Measurements from ENCODE around the gene ZBTB47. TPM values are rescaled to one million over a fixed set of nuclear protein-coding genes. Genes with fewer than 3 reads are reported as not detected.

ZBTB47 gene
- total and polyA plus RNA-seq, 10 of the 15 experiments (the other 5 are each of a cell fraction or from before 2014, with no cell fraction given): 0.04 to 3.4 (median 1.0) TPM; not detected in 1

GRCh38 chr3:42631620-42632019, 21.9 kb upstream of the ZBTB47 start:
- POLR2A ChIA-PET: no interaction called here
- ATAC-seq: no peak
- TF ChIP-seq SMAD1 (IDR thresholded peaks at IDR 0.05; ENCODE audit: low read depth, partially characterized antibody) (no peak), SMAD5 (IDR thresholded peaks at IDR 0.05; ENCODE audit: low read depth) (no peak), NFXL1 (IDR thresholded peaks at IDR 0.05; ENCODE audit: borderline replicate concordance) (no peak), PBX3 (IDR thresholded peaks at IDR 0.05; ENCODE audit: insufficient replicate concordance, low read depth, low read length) (no peak), JUNB (IDR thresholded peaks at IDR 0.05) (no peak), ATF7 (IDR thresholded peaks at IDR 0.05; ENCODE audit: low read depth) (no peak), ELK1 (IDR thresholded peaks at IDR 0.05; ENCODE audit: low read depth, low read length) (no peak), SP1 (IDR thresholded peaks at IDR 0.05; ENCODE audit: low read depth, low read length) (no peak), NBN (IDR thresholded peaks at IDR 0.05) (no peak), POLR2AphosphoS5 (IDR thresholded peaks at IDR 0.05; ENCODE audit: low read length) (no peak), HDAC6 (IDR thresholded peaks at IDR 0.05; ENCODE audit: unreplicated experiment) (no peak), RBBP5 (conservative IDR thresholded peaks at IDR 0.05) (no peak), EGR1 (IDR thresholded peaks at IDR 0.05; ENCODE audit: borderline replicate concordance in 1 of 2, low read depth in 2 of 2, low read length in 2 of 2) (no peak), CREM (IDR thresholded peaks at IDR 0.05; ENCODE audit: low read depth) (no peak), SREBF1 (IDR thresholded peaks at IDR 0.05; ENCODE audit: low read length) (no peak), GABPA (IDR thresholded peaks at IDR 0.05; ENCODE audit: low read depth) (no peak), ZBED1 (IDR thresholded peaks at IDR 0.05; ENCODE audit: borderline replicate concordance) (no peak)
- Histone ChIP-seq H3K79me2 (ENCODE audit: control insufficient read depth, insufficient read depth, low read length) (no peaks in the 10 kb centered on the region), H3K27ac (ENCODE audit: control insufficient read depth, insufficient read depth) (no peak overlapping the region), H3K4me2 (ENCODE audit: control insufficient read depth, insufficient read depth) (no peak overlapping the region), H3K9ac (ENCODE audit: control insufficient read depth, insufficient read depth, low read length) (no peak overlapping the region), H3K4me1 (ENCODE audit: control insufficient read depth, insufficient read depth, low read length) (no peaks in the 10 kb centered on the region), H3K36me3 (ENCODE audit: control insufficient read depth in 2 of 2, insufficient read depth in 2 of 2, low read length in 1 of 2) (peaks cover 9 to 32% of the 10 kb centered on the region in 2 experiments), H3K9me3 (replicated peaks; ENCODE audit: control insufficient read depth, insufficient read depth, low read length) (no peaks in the 10 kb centered on the region), H2AFZ (ENCODE audit: control insufficient read depth, low read depth, low read length) (no peak overlapping the region), H4K20me1 (ENCODE audit: control insufficient read depth, insufficient read depth) (no peaks in the 10 kb centered on the region), H3K4me3 (no peak overlapping the region), H3K27me3 (replicated peaks in 1 of 2; ENCODE audit: control insufficient read depth in 2 of 2, insufficient read depth in 2 of 2, low read length in 1 of 2) (no peaks in the 10 kb centered on the region)
- in situ Hi-C loops (cut with MboI): no loop called here
- SMC1A ChIA-PET (ENCODE audit: uncharacterized antibody, unreplicated experiment): no interaction called here
- WGBS (ENCODE audit: insufficient coverage, insufficient replicate concordance, low lambda C conversion rate, missing lambda C conversion rate): 77% methylated on average over 2 of the region's 2 CpGs
- RAD21 ChIA-PET (ENCODE audit: unreplicated experiment): no interaction called here
- CTCF ChIA-PET: interaction anchor here (1.1 kb wide), 1 partner anchor 18 kb away, joined by 3 read pairs; no protein-coding TSS in a partner anchor
- FAIRE-seq: no peak
- no peak for DNase-seq (ENCODE audit: low read depth, low spot score)
- intact Hi-C loops (cut with micrococcal nuclease; ENCODE audit: unreplicated experiment): no loop called here
- BruUV-seq (replicated peaks): no TSS peak

Data from GM12878 (cell line).